Endothelial cell of umbilical vein (primary cell): ENCODE measurements around the gene COASY. TPM values are rescaled to one million over a fixed set of nuclear protein-coding genes. Genes with fewer than 3 reads are reported as not detected.

Source experiments
- BruUV-seq: library from RNA; stranded (reverse); fragments of 400-500 nt; replicated peaks from 2 replicates; lab custom pipeline; 2021; lab: Mats Ljungman, UMichigan
- CTCF ChIA-PET: fragments of 300-600, 350-600 bp; sonication (Branson Sonifier 250); formaldehyde crosslinking; loops from one replicate; lab custom pipeline; 2021; ENCODE audit warnings: antibody characterized with exemption, inconsistent platforms; lab: Charles Lee
- POLR2A ChIA-PET: fragments of 300-600, 350-600 bp; sonication (Branson Sonifier 250); formaldehyde crosslinking; loops from one replicate; lab custom pipeline; 2021; ENCODE audit warnings: antibody characterized with exemption, inconsistent platforms; lab: Charles Lee
- DNase-seq: peaks from one replicate; pipeline ENCODE4 v3.0.0-alpha.2; 2011; ENCODE audit warnings: low read depth, low spot score
- FAIRE-seq: peaks from 2 replicates; lab custom pipeline; 2011; peaks lifted over from hg19 to GRCh38; lab: Jason Lieb, UNC
- H2AFZ ChIP-seq: 2 replicates; pipeline ENCODE4 v1.6.0; 2012; ENCODE audit warnings: low read depth, low read length, control low read depth, inconsistent platforms
- H3K27ac ChIP-seq: 2 replicates; pipeline ENCODE4 v1.5.1; 2011; ENCODE audit warnings: low read depth, mild to moderate bottlenecking, control low read depth, low read length, moderate library complexity; ENCODE audit not compliant: insufficient read depth
- H3K27me3 ChIP-seq, 2 experiments: 2 replicates each; pipeline versions ENCODE4 v1.6.0 to v1.6.1; 2011; ENCODE audit warnings: low read length in 2 of 2, mixed read lengths in 1 of 2; ENCODE audit not compliant: control insufficient read depth in 2 of 2, insufficient read depth in 2 of 2
- H3K36me3 ChIP-seq, 2 experiments: 2 replicates in 1 of 2; 3 replicates in 1 of 2; pipeline ENCODE4 v1.5.1; 2011; ENCODE audit warnings: low read length in 2 of 2, mild to moderate bottlenecking in 1 of 2, moderate library complexity in 1 of 2; ENCODE audit not compliant: control insufficient read depth in 2 of 2, insufficient read depth in 2 of 2; ENCODE audit errors: extremely low read depth in 1 of 2
- H3K4me1 ChIP-seq: 3 replicates; pipeline ENCODE4 v1.5.1; 2011; ENCODE audit warnings: mild to moderate bottlenecking, low read length; ENCODE audit not compliant: control insufficient read depth, insufficient read depth; ENCODE audit errors: extremely low read depth
- H3K4me2 ChIP-seq: 2 replicates; pipeline ENCODE4 v1.6.1; 2011; ENCODE audit warnings: low read length, control low read depth, mixed read lengths; ENCODE audit not compliant: insufficient read depth
- H3K4me3 ChIP-seq, 3 experiments: fragments of 200-600 bp in 1 of 3; sonication (generic), shearing (Covaris generic) in 1 of 3; replicated peaks in 1 of 3; 2 replicates each; pipeline ENCODE4 v1.5.1; 2011 to 2016; ENCODE audit warnings: control low read depth in 3 of 3, low read length in 3 of 3, mild to moderate bottlenecking in 2 of 3, inconsistent platforms in 1 of 3, low read depth in 1 of 3, moderate library complexity in 1 of 3; ENCODE audit not compliant: insufficient read depth in 1 of 3
- H3K79me2 ChIP-seq: 2 replicates; pipeline ENCODE4 v1.6.0; 2012; ENCODE audit warnings: low read length, inconsistent platforms; ENCODE audit not compliant: control insufficient read depth, insufficient read depth
- H3K9ac ChIP-seq: replicated peaks from 2 replicates; pipeline ENCODE3; 2011; ENCODE audit warnings: low read length, control low read depth; ENCODE audit not compliant: insufficient read depth; ENCODE audit errors: extremely low read depth
- H3K9me1 ChIP-seq: replicated peaks from 3 replicates; pipeline ENCODE4 v1.6.0; 2011; ENCODE audit warnings: mild to moderate bottlenecking, low read length; ENCODE audit not compliant: control insufficient read depth, insufficient read depth; ENCODE audit errors: extremely low read depth
- H3K9me3 ChIP-seq: replicated peaks from 2 replicates; pipeline ENCODE4 v1.5.1; 2012; ENCODE audit warnings: low read length, inconsistent platforms; ENCODE audit not compliant: control insufficient read depth, insufficient read depth
- H4K20me1 ChIP-seq: replicated peaks from 2 replicates; pipeline ENCODE3; 2011; ENCODE audit warnings: mild to moderate bottlenecking, low read length; ENCODE audit not compliant: control insufficient read depth, insufficient read depth; ENCODE audit errors: extremely low read depth
- EZH2 ChIP-seq: IDR thresholded peaks from 2 replicates; pipeline ENCODE4 v1.6.1; 2012; ENCODE audit warnings: borderline replicate concordance, low read depth, mild to moderate bottlenecking, moderate library complexity, low read length, inconsistent platforms; ENCODE audit not compliant: severe bottlenecking
- FOS ChIP-seq: IDR thresholded peaks from 2 replicates; pipeline ENCODE4 v1.6.1; 2011; ENCODE audit warnings: mild to moderate bottlenecking, low read length, moderate library complexity, borderline replicate concordance; ENCODE audit not compliant: insufficient read depth
- GATA2 ChIP-seq: IDR thresholded peaks from 2 replicates; pipeline ENCODE4 v1.7.0; 2011; ENCODE audit warnings: low read depth, mild to moderate bottlenecking, moderate library complexity, mixed read lengths, low read length; ENCODE audit not compliant: insufficient read length, insufficient read depth
- JUN ChIP-seq: IDR thresholded peaks from 2 replicates; pipeline ENCODE4 v1.6.1; 2011; ENCODE audit warnings: borderline replicate concordance, low read depth; ENCODE audit not compliant: insufficient read length, insufficient read depth
- MYC ChIP-seq: IDR thresholded peaks from one replicate; pipeline ENCODE4 v1.6.1; 2011; ENCODE audit warnings: mild to moderate bottlenecking, low read depth, low read length
- POLR2A ChIP-seq: IDR thresholded peaks from 2 replicates; pipeline ENCODE4 v1.6.1; 2012; ENCODE audit warnings: low read depth, mild to moderate bottlenecking, control low read depth, low read length
- POLR2AphosphoS5 ChIP-seq: IDR thresholded peaks from 2 replicates; pipeline ENCODE4 v1.6.1; 2012; ENCODE audit warnings: low read depth, mild to moderate bottlenecking, control low read depth, low read length, moderate library complexity; ENCODE audit not compliant: insufficient read depth
- dilution Hi-C: fragments of 300-500 bp; cut with MboI; formaldehyde crosslinking; loops from one replicate; pipeline ENCODE4 v1.15.0; 2019; ENCODE audit warnings: low sequenced_read_pairs; ENCODE audit not compliant: extremely low pct_ligation_motif_present
- intact Hi-C: fragments of 100-400 bp; cut with micrococcal nuclease; formaldehyde crosslinking; loops from one replicate; pipeline ENCODE4 v1.10.0; 2022
- polyA plus RNA-seq, 4 experiments: library from polyadenylated mRNA; depleted of rRNA in 3 of 4; stranded (reverse) in 3 of 4; unstranded in 1 of 4; fragments of >200 nt; gene quantifications; 2 replicates each; pipeline versions ENCODE4 v1.2.1 to v1.2.3, GENCODE V29; 2011 to 2012; ENCODE audit warnings: missing spikeins in 1 of 4
- total RNA-seq: library from RNA; stranded (reverse); gene quantifications from 2 replicates; pipeline ENCODE4 v1.2.3, GENCODE V29; 2021
- TF ChIP-seq, protein P1 (sequence below): IDR thresholded peaks from 2 replicates; pipeline ENCODE4 v1.6.1; 2011; ENCODE audit not compliant: insufficient read depth, insufficient read length
- TF ChIP-seq, protein P2 (sequence below), 2 donors: IDR thresholded peaks; 1 replicate in 1 of 2; 2 replicates in 1 of 2; pipeline ENCODE4 v1.5.1; 2011; ENCODE audit warnings: low read length in 2 of 2, mild to moderate bottlenecking in 2 of 2, moderate library complexity in 2 of 2, control low read depth in 1 of 2, inconsistent platforms in 1 of 2, low read depth in 1 of 2; ENCODE audit not compliant: insufficient read depth in 1 of 2; ENCODE audit errors: extremely low read depth in 1 of 2

COASY gene
- total and polyA plus RNA-seq, 2 donors (not counting 3 experiments of a cell fraction or from before 2014, with no cell fraction given) = 39.6 to 69.2 TPM

DNA sequence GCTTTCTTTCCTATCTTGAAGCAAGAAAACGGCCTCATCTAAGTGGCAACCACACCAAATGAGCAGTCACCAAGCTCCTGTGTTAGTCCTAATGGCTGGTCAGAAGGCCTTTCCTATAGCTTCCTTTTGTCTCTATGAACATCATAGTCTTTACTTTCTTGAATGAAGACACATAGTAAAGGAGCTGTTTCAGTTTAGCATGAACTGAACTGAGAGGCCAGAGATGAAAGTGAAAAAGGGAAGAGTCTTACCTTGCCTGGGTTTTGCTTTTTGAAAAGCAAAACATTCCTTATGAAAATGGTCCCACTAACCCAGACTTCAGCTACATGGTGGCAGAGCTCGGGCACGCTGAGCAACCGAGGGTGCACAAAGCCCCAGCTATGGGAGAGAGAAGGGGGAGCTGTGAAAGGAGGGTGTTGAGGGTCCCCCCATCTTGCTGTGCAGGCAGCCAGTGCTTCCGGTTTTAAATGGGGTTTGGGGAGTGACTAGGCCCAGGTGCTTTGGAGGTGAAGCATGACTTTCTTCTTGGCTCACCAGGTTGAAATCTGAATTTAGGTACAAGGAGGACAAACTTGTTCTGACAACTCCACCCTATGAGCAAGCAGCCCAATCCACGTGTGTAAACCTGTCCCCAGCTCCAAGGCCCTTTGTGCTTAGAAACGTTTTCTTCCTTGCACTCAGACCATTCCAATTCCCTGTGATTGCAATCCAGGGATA, 24.7 kb downstream of the COASY start:
- ChIA-PET CTCF (interaction anchor here (0.9 to 3.2 kb wide), 5 partner anchors 9 to 177 kb away, joined by 3 to 29 read pairs (median 5); partner anchors contain the start of genes PSMC3IP, RETREG3 and TUBG1), POLR2A (no interaction called here)
- intact Hi-C loops (no loop called here), dilution Hi-C loops (no loop called here)
- DNase-seq (no peak), FAIRE-seq (no peak)
- Histone ChIP-seq H3K36me3 (peaks cover 17 to 44% of the 10 kb centered on the region in 2 experiments), H2AFZ (no peak overlapping the region), H4K20me1 (no peaks in the 10 kb centered on the region), H3K4me3 (no peak overlapping the region), H3K9me3 (no peaks in the 10 kb centered on the region), H3K27ac (no peak overlapping the region), H3K4me2 (no peak overlapping the region), H3K4me1 (no peaks in the 10 kb centered on the region), H3K9me1 (no peaks in the 10 kb centered on the region), H3K79me2 (no peaks in the 10 kb centered on the region), H3K9ac (no peak overlapping the region), H3K27me3 (no peaks in the 10 kb centered on the region)
- no TSS peak for BruUV-seq
- TF ChIP-seq POLR2A = no peak
- TF ChIP-seq GATA2 = no peak

DNA sequence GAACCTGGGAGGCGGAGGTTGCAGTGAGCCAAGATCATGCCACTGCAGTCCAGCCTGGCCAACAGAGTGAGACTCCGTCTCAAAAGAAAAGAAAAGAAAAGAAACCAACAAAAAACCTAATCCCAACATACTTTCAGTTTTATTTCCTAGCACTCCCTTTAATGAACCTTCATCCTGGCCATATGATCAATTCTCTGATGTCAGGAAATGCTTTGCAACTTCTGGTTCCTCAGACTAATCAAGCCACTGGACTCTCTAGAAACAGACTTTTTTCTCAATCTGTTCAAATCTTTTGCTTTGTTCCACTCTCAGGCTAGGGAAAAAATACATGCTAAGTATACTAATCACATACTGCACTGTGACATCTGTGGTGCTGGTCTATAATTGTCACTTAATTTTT, 28.9 kb downstream of the COASY start:
- no TSS peak for BruUV-seq
- dilution Hi-C loops = no loop called here
- H2AFZ ChIP-seq = no peak overlapping the region
- CTCF ChIA-PET = interaction anchor here (0.7 to 1.1 kb wide), 2 partner anchors 9 to 13 kb away, joined by 3 read pairs; no protein-coding TSS in a partner anchor
- H3K9me1 ChIP-seq = no peaks in the 10 kb centered on the region
- no peaks in the 10 kb centered on the region for H3K27me3 ChIP-seq
- H3K4me3 ChIP-seq = no peak overlapping the region
- POLR2A ChIA-PET = no interaction called here
- H3K36me3 ChIP-seq = peaks cover 8 to 17% of the 10 kb centered on the region in 2 experiments
- H4K20me1 ChIP-seq = no peaks in the 10 kb centered on the region
- H3K4me1 ChIP-seq = no peaks in the 10 kb centered on the region
- FAIRE-seq (no peak), DNase-seq (no peak)
- no peak overlapping the region for H3K9ac ChIP-seq
- H3K9me3 ChIP-seq = no peaks in the 10 kb centered on the region
- H3K4me2 ChIP-seq = no peak overlapping the region
- H3K27ac ChIP-seq = no peak overlapping the region
- intact Hi-C loops = no loop called here
- TF ChIP-seq POLR2A (no peak), FOS (no peak), JUN (no peak), MYC (no peak), POLR2AphosphoS5 (no peak), EZH2 (no peak), GATA2 (no peak)
- TF ChIP-seq, protein P1, sequence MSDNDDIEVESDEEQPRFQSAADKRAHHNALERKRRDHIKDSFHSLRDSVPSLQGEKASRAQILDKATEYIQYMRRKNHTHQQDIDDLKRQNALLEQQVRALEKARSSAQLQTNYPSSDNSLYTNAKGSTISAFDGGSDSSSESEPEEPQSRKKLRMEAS = no peak
- TF ChIP-seq, protein P2, sequence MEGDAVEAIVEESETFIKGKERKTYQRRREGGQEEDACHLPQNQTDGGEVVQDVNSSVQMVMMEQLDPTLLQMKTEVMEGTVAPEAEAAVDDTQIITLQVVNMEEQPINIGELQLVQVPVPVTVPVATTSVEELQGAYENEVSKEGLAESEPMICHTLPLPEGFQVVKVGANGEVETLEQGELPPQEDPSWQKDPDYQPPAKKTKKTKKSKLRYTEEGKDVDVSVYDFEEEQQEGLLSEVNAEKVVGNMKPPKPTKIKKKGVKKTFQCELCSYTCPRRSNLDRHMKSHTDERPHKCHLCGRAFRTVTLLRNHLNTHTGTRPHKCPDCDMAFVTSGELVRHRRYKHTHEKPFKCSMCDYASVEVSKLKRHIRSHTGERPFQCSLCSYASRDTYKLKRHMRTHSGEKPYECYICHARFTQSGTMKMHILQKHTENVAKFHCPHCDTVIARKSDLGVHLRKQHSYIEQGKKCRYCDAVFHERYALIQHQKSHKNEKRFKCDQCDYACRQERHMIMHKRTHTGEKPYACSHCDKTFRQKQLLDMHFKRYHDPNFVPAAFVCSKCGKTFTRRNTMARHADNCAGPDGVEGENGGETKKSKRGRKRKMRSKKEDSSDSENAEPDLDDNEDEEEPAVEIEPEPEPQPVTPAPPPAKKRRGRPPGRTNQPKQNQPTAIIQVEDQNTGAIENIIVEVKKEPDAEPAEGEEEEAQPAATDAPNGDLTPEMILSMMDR (IDR thresholded peaks at IDR 0.05; ENCODE audit: extremely low read depth in 1 of 2, insufficient read depth in 1 of 2, low read depth in 1 of 2, low read length in 2 of 2) = no peak
- H3K79me2 ChIP-seq = no peaks in the 10 kb centered on the region
